Left ventricle myocardium inferior (tissue), 1 donor: ENCODE results near the gene SPRR2A. TPM values are rescaled to one million over a fixed set of nuclear protein-coding genes. Genes with fewer than 3 reads are reported as not detected.
"Not testable (repeated sequence)": the region's sequence is repeated elsewhere in the genome, so short reads cannot be mapped to it uniquely, and the experiment has no call there.

Experiments
- DNase-seq: peaks from one replicate; pipeline ENCODE4 v3.0.0-alpha.2; 2020
- H3K27ac ChIP-seq: fragments of 200-600 bp; replicated peaks from 2 replicates; pipeline ENCODE4 v1.8.0; 2021
- H3K27me3 ChIP-seq: fragments of 200-600 bp; 2 replicates; pipeline ENCODE4 v1.8.0; 2021; ENCODE audit warnings: low read depth
- H3K36me3 ChIP-seq: fragments of 200-600 bp; 2 replicates; pipeline ENCODE4 v1.8.0; 2021
- H3K4me1 ChIP-seq: fragments of 200-600 bp; 2 replicates; pipeline ENCODE4 v1.8.0; 2021
- H3K4me3 ChIP-seq: fragments of 200-600 bp; 2 replicates; pipeline ENCODE4 v1.8.0; 2021; ENCODE audit warnings: mild to moderate bottlenecking, moderate library complexity
- H3K9me3 ChIP-seq: fragments of 200-600 bp; replicated peaks from 2 replicates; pipeline ENCODE4 v1.8.0; 2021
- intact Hi-C: fragments of 100-400 bp; cut with micrococcal nuclease; formaldehyde crosslinking; loops from one replicate; pipeline ENCODE4 v1.11.0; 2022
- total RNA-seq: library from RNA; stranded (reverse); fragmentation: NEBNext Ultra II Directional; extraction: Animal tissue kit (Norgen Biotek cat#: 25700); gene quantifications from one replicate; pipeline ENCODE4 v1.2.1, GENCODE V29; 2021
- TF ChIP-seq, protein P1 (sequence below): fragments of 200-600 bp; IDR thresholded peaks from 2 replicates; pipeline ENCODE4 v1.8.0; 2021; ENCODE audit warnings: antibody characterized with exemption, mild to moderate bottlenecking, borderline replicate concordance
- donor health status: DM: no; HTN: yes; CAD: no; lungs with severe emphysema.

The SPRR2A gene
- total RNA-seq, 1 donor from 2014 or later = not detected

DNA sequence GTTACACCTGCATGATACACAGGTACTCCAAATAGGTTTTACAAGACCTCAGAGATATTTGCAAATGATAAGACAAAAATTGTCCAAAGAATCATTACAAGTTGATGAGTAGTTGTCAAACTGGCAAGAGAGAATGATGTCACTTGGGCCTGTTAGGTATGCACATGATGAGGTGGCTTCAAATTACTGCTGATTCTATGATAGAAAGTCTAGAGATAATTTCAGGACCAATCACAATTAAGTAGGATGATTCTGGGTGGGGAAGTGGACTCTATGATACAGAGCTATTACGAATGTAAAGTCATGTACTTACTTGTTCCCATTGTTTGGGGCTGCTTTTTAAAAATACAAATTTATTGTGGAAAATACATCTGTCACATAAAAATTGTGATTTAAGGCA, 31.5 kb downstream of the SPRR2A start:
- Histone ChIP-seq H3K36me3 (no peaks in the 10 kb centered on the region), H3K27ac (no peak overlapping the region), H3K9me3 (no peaks in the 10 kb centered on the region), H3K4me1 (no peaks in the 10 kb centered on the region), H3K4me3 (no peak overlapping the region), H3K27me3 (no peaks in the 10 kb centered on the region)
- intact Hi-C loops = no loop called here
- DNase-seq = no peak
- TF ChIP-seq, protein P1, sequence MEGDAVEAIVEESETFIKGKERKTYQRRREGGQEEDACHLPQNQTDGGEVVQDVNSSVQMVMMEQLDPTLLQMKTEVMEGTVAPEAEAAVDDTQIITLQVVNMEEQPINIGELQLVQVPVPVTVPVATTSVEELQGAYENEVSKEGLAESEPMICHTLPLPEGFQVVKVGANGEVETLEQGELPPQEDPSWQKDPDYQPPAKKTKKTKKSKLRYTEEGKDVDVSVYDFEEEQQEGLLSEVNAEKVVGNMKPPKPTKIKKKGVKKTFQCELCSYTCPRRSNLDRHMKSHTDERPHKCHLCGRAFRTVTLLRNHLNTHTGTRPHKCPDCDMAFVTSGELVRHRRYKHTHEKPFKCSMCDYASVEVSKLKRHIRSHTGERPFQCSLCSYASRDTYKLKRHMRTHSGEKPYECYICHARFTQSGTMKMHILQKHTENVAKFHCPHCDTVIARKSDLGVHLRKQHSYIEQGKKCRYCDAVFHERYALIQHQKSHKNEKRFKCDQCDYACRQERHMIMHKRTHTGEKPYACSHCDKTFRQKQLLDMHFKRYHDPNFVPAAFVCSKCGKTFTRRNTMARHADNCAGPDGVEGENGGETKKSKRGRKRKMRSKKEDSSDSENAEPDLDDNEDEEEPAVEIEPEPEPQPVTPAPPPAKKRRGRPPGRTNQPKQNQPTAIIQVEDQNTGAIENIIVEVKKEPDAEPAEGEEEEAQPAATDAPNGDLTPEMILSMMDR = no peak

DNA sequence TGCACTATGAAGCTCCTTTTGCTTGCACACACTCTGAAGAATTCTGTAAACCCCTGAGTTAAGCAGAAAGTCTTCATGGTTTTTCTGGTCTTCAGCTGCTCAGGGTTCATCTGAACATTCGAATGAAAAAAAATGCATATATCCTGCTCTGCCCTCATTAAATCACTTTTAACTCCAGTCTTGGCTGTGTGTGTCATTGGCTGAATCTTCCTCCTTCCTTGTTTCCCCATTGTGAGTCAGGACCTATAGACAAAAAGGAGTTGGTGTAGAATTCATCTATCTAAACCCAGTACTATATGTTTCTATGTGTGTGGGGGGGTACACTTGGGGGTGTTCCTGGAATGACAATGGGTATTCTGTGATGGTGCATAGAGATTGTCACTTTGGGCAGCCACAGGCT, 32.9 kb downstream of the SPRR2A start:
- Histone ChIP-seq H3K36me3 (no peaks in the 10 kb centered on the region), H3K27ac (no peak overlapping the region), H3K27me3 (no peaks in the 10 kb centered on the region), H3K4me3 (no peak overlapping the region), H3K4me1 (no peaks in the 10 kb centered on the region), H3K9me3 (no peaks in the 10 kb centered on the region)
- intact Hi-C loops = no loop called here
- no peak for DNase-seq
- TF ChIP-seq, protein P1 = no peak

DNA sequence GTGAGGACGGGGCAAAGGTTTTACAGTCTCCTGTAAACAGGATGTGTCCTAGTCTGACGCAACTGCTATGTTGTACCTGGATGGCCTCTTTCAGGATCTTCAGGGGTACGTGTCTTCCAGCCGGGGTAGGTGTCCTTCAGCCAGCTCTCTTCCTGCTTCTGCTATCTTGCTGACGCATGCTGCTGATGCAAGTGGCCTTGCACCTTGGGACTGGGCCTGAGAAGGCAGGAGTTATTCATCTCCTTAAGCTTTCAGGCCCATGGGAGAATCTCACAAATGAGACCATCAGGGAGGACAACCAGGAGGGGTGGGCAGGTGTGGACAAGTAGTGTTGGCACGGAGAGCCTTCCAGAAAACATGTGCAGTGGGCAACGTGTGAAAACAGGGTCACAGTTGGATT, 34.2 kb downstream of the SPRR2A start:
- Histone ChIP-seq H3K4me1 (no peaks in the 10 kb centered on the region), H3K27me3 (peaks cover 6% of the 10 kb centered on the region), H3K36me3 (no peaks in the 10 kb centered on the region), H3K27ac (no peak overlapping the region), H3K4me3 (no peak overlapping the region), H3K9me3 (no peaks in the 10 kb centered on the region)
- no peak for DNase-seq
- TF ChIP-seq, protein P1 = no peak
- intact Hi-C loops = no loop called here

DNA sequence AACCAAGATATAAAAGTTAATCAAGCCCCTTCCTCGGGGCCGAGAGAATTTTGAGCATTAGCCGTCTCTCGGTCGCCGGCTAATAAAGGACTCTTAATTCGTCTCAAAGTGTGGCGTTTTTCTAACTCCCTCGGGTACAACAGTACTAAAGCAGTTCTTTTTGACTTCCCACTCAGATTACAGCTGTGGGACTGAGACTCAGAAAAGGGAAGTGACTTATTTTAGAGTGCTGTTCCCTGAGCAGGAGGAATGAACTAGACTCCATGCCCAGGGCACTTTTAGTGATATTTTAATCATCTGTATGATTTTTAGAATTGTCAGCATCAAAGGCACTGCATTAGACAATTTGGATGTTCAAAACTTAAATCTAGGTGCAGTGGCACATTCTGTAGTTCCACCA, 35.0 kb downstream of the SPRR2A start:
- H3K4me1 ChIP-seq, H3K27me3 ChIP-seq, H3K36me3 ChIP-seq, H3K4me3 ChIP-seq, DNase-seq, H3K9me3 ChIP-seq, intact Hi-C loops, H3K27ac ChIP-seq: not testable (repeated sequence)

DNA sequence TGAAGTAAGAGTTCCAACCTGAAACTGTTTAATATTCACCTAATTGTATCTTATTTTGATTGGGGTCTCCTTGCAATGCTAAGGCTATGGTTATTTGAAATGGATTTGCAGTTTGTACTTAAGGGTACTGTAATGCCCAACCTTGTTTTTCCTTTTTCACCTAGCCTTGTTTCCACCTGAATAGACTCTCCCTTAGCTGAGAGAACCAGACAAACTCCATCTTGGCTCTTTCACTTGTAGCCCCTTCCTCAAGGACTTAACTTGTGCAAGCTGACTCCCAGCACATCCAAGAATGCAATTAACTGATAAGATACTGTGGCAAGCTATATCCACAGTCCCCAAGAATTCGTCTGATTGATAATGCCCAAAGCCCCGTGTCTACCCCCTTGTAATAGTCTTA, 35.5 kb downstream of the SPRR2A start:
- DNase-seq, H3K4me1 ChIP-seq, H3K27me3 ChIP-seq, H3K36me3 ChIP-seq, H3K9me3 ChIP-seq, intact Hi-C loops, H3K4me3 ChIP-seq, H3K27ac ChIP-seq: not testable (repeated sequence)

DNA sequence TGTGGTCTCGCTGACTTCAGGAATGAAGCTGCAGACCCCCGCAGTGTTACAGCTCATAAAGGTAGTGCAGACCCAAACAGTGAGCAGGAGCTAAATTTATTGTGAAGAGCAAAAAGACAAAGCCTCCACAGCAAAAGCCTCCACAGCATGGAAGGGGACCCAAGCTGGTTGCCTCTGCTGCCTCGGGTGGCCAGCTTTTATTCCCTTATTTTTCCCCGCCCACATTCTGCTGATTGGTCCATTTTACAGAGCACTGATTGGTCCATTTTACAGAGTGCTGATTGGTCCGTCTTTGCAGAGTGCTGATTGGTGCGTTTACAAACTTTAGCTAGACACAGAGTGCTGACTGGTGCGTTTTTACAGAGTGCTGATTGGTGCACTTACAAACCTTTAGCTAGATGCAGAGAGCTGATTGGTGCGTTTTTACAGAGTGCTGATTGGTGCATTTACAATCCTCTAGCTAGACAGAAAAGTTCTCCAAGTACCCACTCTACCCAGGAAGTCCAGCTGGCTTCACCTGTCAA, 46.0 kb downstream of the SPRR2A start:
- H3K36me3 ChIP-seq, H3K9me3 ChIP-seq, DNase-seq, H3K4me3 ChIP-seq, H3K27ac ChIP-seq, intact Hi-C loops, H3K4me1 ChIP-seq, H3K27me3 ChIP-seq: not testable (repeated sequence)

Other genes with a start within 250 kb of the SPRR2A start
- not detected for gene LCE1B, start 245.5 kb downstream of the SPRR2A start, total RNA-seq
- not detected for gene LCE1A, start 230.0 kb downstream of the SPRR2A start, total RNA-seq
- not detected for gene LCE6A, start 214.7 kb downstream of the SPRR2A start, total RNA-seq
- not detected for gene LCE7A, start 197.5 kb downstream of the SPRR2A start, total RNA-seq
- not detected for gene SMCP, start 179.2 kb downstream of the SPRR2A start, total RNA-seq
- gene IVL, start 149.0 kb downstream of the SPRR2A start, total RNA-seq = not detected
- not detected for gene SPRR5, start 110.3 kb downstream of the SPRR2A start, total RNA-seq
- gene SPRR4, start 86.9 kb downstream of the SPRR2A start, total RNA-seq = not detected
- not detected for gene SPRR1A, start 73.4 kb downstream of the SPRR2A start, total RNA-seq
- gene SPRR3, start 55.8 kb downstream of the SPRR2A start, total RNA-seq = not detected
- not detected for gene SPRR1B, start 26.3 kb downstream of the SPRR2A start, total RNA-seq
- not detected for gene SPRR2D, start 16.4 kb downstream of the SPRR2A start, total RNA-seq
- not detected for gene SPRR2B, start 14.1 kb upstream of the SPRR2A start, total RNA-seq
- not detected for gene SPRR2E, start 37.0 kb upstream of the SPRR2A start, total RNA-seq
- not detected for gene SPRR2F, start 56.0 kb upstream of the SPRR2A start, total RNA-seq
- not detected for gene SPRR2G, start 93.4 kb upstream of the SPRR2A start, total RNA-seq
- not detected for gene LELP1, start 145.9 kb upstream of the SPRR2A start, total RNA-seq
- gene PRR9, start 160.1 kb upstream of the SPRR2A start, total RNA-seq = not detected
- not detected for gene LORICRIN, start 202.2 kb upstream of the SPRR2A start, total RNA-seq